Mucosa of rectum (tissue), 2 donors: ENCODE data around the gene ATP8B2.
A peak's percentile ranks its signal among the peaks of the same experiment; 100 is the strongest.

Experiments
- H3K27ac ChIP-seq, 2 donors: one replicate each; pipeline ENCODE4 v1.7.0; 2013; ENCODE audit warnings: inconsistent platforms in 2 of 2, low read depth in 2 of 2, low read length in 2 of 2
- H3K27me3 ChIP-seq, 2 donors: one replicate each; pipeline ENCODE4 v1.7.0; 2013; ENCODE audit warnings: low read length in 2 of 2; ENCODE audit not compliant: control insufficient read depth in 2 of 2, insufficient read depth in 2 of 2
- H3K36me3 ChIP-seq, 2 donors: one replicate each; pipeline ENCODE4 v1.7.0; 2013; ENCODE audit warnings: low read length in 2 of 2; ENCODE audit not compliant: control insufficient read depth in 2 of 2, insufficient read depth in 2 of 2
- H3K4me1 ChIP-seq, 2 donors: one replicate each; pipeline ENCODE4 v1.7.0; 2013; ENCODE audit warnings: low read length in 2 of 2, mild to moderate bottlenecking in 1 of 2; ENCODE audit not compliant: control insufficient read depth in 2 of 2, insufficient read depth in 2 of 2
- H3K4me3 ChIP-seq, 2 donors: one replicate each; pipeline ENCODE4 v1.7.0; 2013; ENCODE audit warnings: low read length in 2 of 2
- H3K9ac ChIP-seq, 2 donors: one replicate each; pipeline ENCODE4 v1.7.0; 2013; ENCODE audit warnings: low read length in 2 of 2, low read depth in 1 of 2, mild to moderate bottlenecking in 1 of 2
- H3K9me3 ChIP-seq, 2 donors: one replicate each; pipeline ENCODE4 v1.7.0; 2013; ENCODE audit warnings: low read length in 2 of 2; ENCODE audit not compliant: control insufficient read depth in 2 of 2
- donor health status: healthy.
- donor health status: Normal muscosa, but diverticular disease.

ATP8B2 gene

GRCh38 chr1:154346276-154346917 lies 21.1 kb downstream of the ATP8B2 start:
- Histone ChIP-seq H3K9me3 (no peaks in the 10 kb centered on the region), H3K27ac (no peak overlapping the region), H3K4me1 (peaks cover 0 to 2% of the 10 kb centered on the region in 2 donors), H3K4me3 (no peak overlapping the region), H3K27me3 (no peaks in the 10 kb centered on the region), H3K36me3 (peaks cover 8 to 46% of the 10 kb centered on the region in 2 donors), H3K9ac (no peak overlapping the region)

GRCh38 chr1:154347961-154348360 lies 22.6 kb downstream of the ATP8B2 start:
- Histone ChIP-seq H3K36me3 (peaks cover 8 to 42% of the 10 kb centered on the region in 2 donors), H3K27me3 (no peaks in the 10 kb centered on the region), H3K27ac (no peak overlapping the region), H3K4me3 (no peak overlapping the region), H3K9ac (no peak overlapping the region), H3K9me3 (no peaks in the 10 kb centered on the region), H3K4me1 (peaks cover 12 to 18% of the 10 kb centered on the region in 2 donors)

- H3K36me3 ChIP-seq, result peaks cover 8 to 37% of the 10 kb centered on the region in 2 donors
- no peak overlapping the region for H3K4me3 ChIP-seq
- H3K4me1 ChIP-seq, result peaks cover 14 to 24% of the 10 kb centered on the region in 2 donors
- H3K9ac ChIP-seq, result no peak overlapping the region
- no peaks in the 10 kb centered on the region for H3K9me3 ChIP-seq
- no peak overlapping the region for H3K27ac ChIP-seq
- H3K27me3 ChIP-seq, result no peaks in the 10 kb centered on the region
Observed at GRCh38 chr1:154348429-154349076, 23.2 kb downstream of the ATP8B2 start.

GRCh38 chr1:154349121-154349520 lies 23.8 kb downstream of the ATP8B2 start:
- H3K4me1 ChIP-seq, result peaks cover 19 to 29% of the 10 kb centered on the region in 2 donors
- no peak overlapping the region for H3K27ac ChIP-seq
- H3K4me3 ChIP-seq, result no peak overlapping the region
- H3K9ac ChIP-seq, result no peak overlapping the region
- H3K36me3 ChIP-seq, result peaks cover 4 to 33% of the 10 kb centered on the region in 2 donors
- H3K9me3 ChIP-seq, result no peaks in the 10 kb centered on the region
- H3K27me3 ChIP-seq, result no peaks in the 10 kb centered on the region

- no peak overlapping the region for H3K9ac ChIP-seq
- no peaks in the 10 kb centered on the region for H3K27me3 ChIP-seq
- H3K4me1 ChIP-seq, result peaks cover 19 to 37% of the 10 kb centered on the region in 2 donors
- peaks cover 3 to 22% of the 10 kb centered on the region in 2 donors for H3K36me3 ChIP-seq
- H3K4me3 ChIP-seq, result no peak overlapping the region
- H3K27ac ChIP-seq, result no peak overlapping the region
- H3K9me3 ChIP-seq, result no peaks in the 10 kb centered on the region
Observed at GRCh38 chr1:154350383-154350782, 25.1 kb downstream of the ATP8B2 start.

- H3K36me3 ChIP-seq, result peaks cover 3 to 13% of the 10 kb centered on the region in 2 donors
- H3K4me3 ChIP-seq, result no peak overlapping the region
- H3K4me1 ChIP-seq, result peaks cover 19 to 37% of the 10 kb centered on the region in 2 donors
- no peaks in the 10 kb centered on the region for H3K9me3 ChIP-seq
- peak overlapping the region in 1 of 2 donors; percentile 66 for H3K9ac ChIP-seq
- peak overlapping the region; percentile 81 to 84 for H3K27ac ChIP-seq
- no peaks in the 10 kb centered on the region for H3K27me3 ChIP-seq
Observed at GRCh38 chr1:154351363-154352068, 26.2 kb downstream of the ATP8B2 start.

- Histone ChIP-seq H3K4me3 (peak overlapping the region; percentile 72 to 77), H3K9ac (peak overlapping the region; percentile 66 to 73), H3K27ac (peak overlapping the region; percentile 81 to 84)
Observed at GRCh38 chr1:154352245-154352580, 26.9 kb downstream of the ATP8B2 start.

GRCh38 chr1:154352581-154353459 lies 27.5 kb downstream of the ATP8B2 start:
- H3K4me3 ChIP-seq, result peak overlapping the region; percentile 72 to 77
- peak overlapping the region; percentile 66 to 73 for H3K9ac ChIP-seq
- H3K4me1 ChIP-seq, result peaks cover 19 to 37% of the 10 kb centered on the region in 2 donors
- no peaks in the 10 kb centered on the region for H3K9me3 ChIP-seq
- peak overlapping the region; percentile 81 to 84 for H3K27ac ChIP-seq
- H3K36me3 ChIP-seq, result peaks cover 3 to 10% of the 10 kb centered on the region in 2 donors
- no peaks in the 10 kb centered on the region for H3K27me3 ChIP-seq

More at GRCh38 chr1:154352245-154352580, 26.9 kb downstream of the ATP8B2 start:
- Histone ChIP-seq H3K9me3 (no peaks in the 10 kb centered on the region), H3K27me3 (no peaks in the 10 kb centered on the region), H3K4me1 (peaks cover 19 to 37% of the 10 kb centered on the region in 2 donors), H3K36me3 (peaks cover 3 to 10% of the 10 kb centered on the region in 2 donors)

- Histone ChIP-seq H3K9ac (peak overlapping the region in 1 of 2 donors; percentile 66), H3K27me3 (no peaks in the 10 kb centered on the region), H3K9me3 (no peaks in the 10 kb centered on the region), H3K27ac (peak overlapping the region; percentile 81 to 84), H3K4me1 (peaks cover 19 to 37% of the 10 kb centered on the region in 2 donors), H3K4me3 (peak overlapping the region in 1 of 2 donors; percentile 72), H3K36me3 (peaks cover under 1 to 7% of the 10 kb centered on the region in 2 donors)
Observed at GRCh38 chr1:154353460-154353904, 28.2 kb downstream of the ATP8B2 start.
